ENCODE results near the gene AMBP. TPM values are rescaled to one million over a fixed set of nuclear protein-coding genes. Genes with fewer than 3 reads are reported as not detected.

The AMBP gene
- total RNA-seq, 1 donor from 2014 or later, result 110 TPM

- DNase-seq (ENCODE audit: extremely low spot score, unreplicated experiment), result no peak
- TF ChIP-seq, protein P1, sequence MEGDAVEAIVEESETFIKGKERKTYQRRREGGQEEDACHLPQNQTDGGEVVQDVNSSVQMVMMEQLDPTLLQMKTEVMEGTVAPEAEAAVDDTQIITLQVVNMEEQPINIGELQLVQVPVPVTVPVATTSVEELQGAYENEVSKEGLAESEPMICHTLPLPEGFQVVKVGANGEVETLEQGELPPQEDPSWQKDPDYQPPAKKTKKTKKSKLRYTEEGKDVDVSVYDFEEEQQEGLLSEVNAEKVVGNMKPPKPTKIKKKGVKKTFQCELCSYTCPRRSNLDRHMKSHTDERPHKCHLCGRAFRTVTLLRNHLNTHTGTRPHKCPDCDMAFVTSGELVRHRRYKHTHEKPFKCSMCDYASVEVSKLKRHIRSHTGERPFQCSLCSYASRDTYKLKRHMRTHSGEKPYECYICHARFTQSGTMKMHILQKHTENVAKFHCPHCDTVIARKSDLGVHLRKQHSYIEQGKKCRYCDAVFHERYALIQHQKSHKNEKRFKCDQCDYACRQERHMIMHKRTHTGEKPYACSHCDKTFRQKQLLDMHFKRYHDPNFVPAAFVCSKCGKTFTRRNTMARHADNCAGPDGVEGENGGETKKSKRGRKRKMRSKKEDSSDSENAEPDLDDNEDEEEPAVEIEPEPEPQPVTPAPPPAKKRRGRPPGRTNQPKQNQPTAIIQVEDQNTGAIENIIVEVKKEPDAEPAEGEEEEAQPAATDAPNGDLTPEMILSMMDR (conservative IDR thresholded peaks at IDR 0.05), result no peak
- H3K4me3 Mint-ChIP-seq, result no peak overlapping the region
- peaks cover 12% of the 10 kb centered on the region for H3K36me3 Mint-ChIP-seq
- H3K9me3 Mint-ChIP-seq, result no peaks in the 10 kb centered on the region
- no peak overlapping the region for H3K27ac Mint-ChIP-seq
- no peaks in the 10 kb centered on the region for H3K4me1 Mint-ChIP-seq (ENCODE audit: unreplicated experiment)
- no peaks in the 10 kb centered on the region for H3K27me3 Mint-ChIP-seq
These were observed 47.0 kb downstream of the AMBP start for GRCh38 chr9:114031037-114031630.

- no peak for DNase-seq (ENCODE audit: extremely low spot score, unreplicated experiment)
- TF ChIP-seq, protein P1 (conservative IDR thresholded peaks at IDR 0.05), result no peak
- Mint-ChIP-seq H3K9me3 (no peaks in the 10 kb centered on the region), H3K4me3 (no peak overlapping the region), H3K27ac (no peak overlapping the region), H3K36me3 (peaks cover 19% of the 10 kb centered on the region), H3K27me3 (no peaks in the 10 kb centered on the region), H3K4me1 (ENCODE audit: unreplicated experiment) (no peaks in the 10 kb centered on the region)
These were observed 47.7 kb downstream of the AMBP start for GRCh38 chr9:114030364-114030763.

- no peak overlapping the region for H3K4me3 Mint-ChIP-seq
- H3K36me3 Mint-ChIP-seq, result peaks cover 26% of the 10 kb centered on the region
- DNase-seq (ENCODE audit: extremely low spot score, unreplicated experiment), result no peak
- no peaks in the 10 kb centered on the region for H3K4me1 Mint-ChIP-seq (ENCODE audit: unreplicated experiment)
- H3K27ac Mint-ChIP-seq, result no peak overlapping the region
- H3K9me3 Mint-ChIP-seq, result no peaks in the 10 kb centered on the region
- no peaks in the 10 kb centered on the region for H3K27me3 Mint-ChIP-seq
- TF ChIP-seq, protein P1 (conservative IDR thresholded peaks at IDR 0.05), result no peak
These were observed 48.6 kb downstream of the AMBP start for GRCh38 chr9:114029311-114030170.

DNA sequence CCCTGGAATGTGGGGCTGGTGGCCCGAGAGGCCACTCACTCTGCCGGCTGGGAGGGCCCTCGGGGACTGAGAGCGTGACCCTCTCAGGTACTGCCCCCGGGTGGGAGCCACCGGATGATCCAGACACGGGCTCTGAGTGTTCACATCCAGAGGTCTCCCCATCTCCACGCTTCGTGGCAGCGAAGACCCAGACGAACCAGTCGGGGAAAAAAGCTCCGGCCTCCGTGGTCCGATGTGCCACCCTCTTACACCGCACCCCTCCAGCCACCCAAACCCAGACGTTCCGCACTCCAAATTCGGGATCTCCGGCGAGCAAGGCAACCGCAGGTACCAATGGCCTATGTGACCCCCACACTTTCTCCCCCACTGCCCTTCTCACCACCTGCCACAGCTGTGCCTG is 49.5 kb downstream of the AMBP start:
- no peaks in the 10 kb centered on the region for H3K9me3 Mint-ChIP-seq
- peak; percentile 64 for DNase-seq (ENCODE audit: extremely low spot score, unreplicated experiment)
- no peak overlapping the region for H3K4me3 Mint-ChIP-seq
- H3K27me3 Mint-ChIP-seq, result no peaks in the 10 kb centered on the region
- H3K4me1 Mint-ChIP-seq (ENCODE audit: unreplicated experiment), result no peaks in the 10 kb centered on the region
- peaks cover 35% of the 10 kb centered on the region for H3K36me3 Mint-ChIP-seq
- no peak overlapping the region for H3K27ac Mint-ChIP-seq
- TF ChIP-seq, protein P1 (conservative IDR thresholded peaks at IDR 0.05), result no peak

- Mint-ChIP-seq H3K36me3 (peaks cover 41% of the 10 kb centered on the region), H3K4me1 (ENCODE audit: unreplicated experiment) (no peaks in the 10 kb centered on the region), H3K27ac (no peak overlapping the region), H3K9me3 (peaks cover 5% of the 10 kb centered on the region), H3K27me3 (no peaks in the 10 kb centered on the region), H3K4me3 (no peak overlapping the region)
- TF ChIP-seq, protein P1 (conservative IDR thresholded peaks at IDR 0.05), result no peak
- DNase-seq (ENCODE audit: extremely low spot score, unreplicated experiment), result no peak
These were observed 50.1 kb downstream of the AMBP start for GRCh38 chr9:114027863-114028465.
